Caco-2 (cell line): ENCODE results near the gene MRS2. TPM values are rescaled to one million over a fixed set of nuclear protein-coding genes. Genes with fewer than 3 reads are reported as not detected.

ENCODE experiments used
- Bru-seq: library from RNA; stranded (reverse); fragments of 400-500 nt; gene quantifications from one replicate; lab custom pipeline; 2021; lab: Mats Ljungman, UMichigan
- BruChase-seq, 2 experiments: library from RNA; stranded (reverse); fragments of 400-500 nt; gene quantifications; one replicate each; lab custom pipeline; 2021; lab: Mats Ljungman, UMichigan
- BruUV-seq: library from RNA; stranded (reverse); fragments of 400-500 nt; replicated peaks from 2 replicates; lab custom pipeline; 2021; lab: Mats Ljungman, UMichigan
- CTCF ChIA-PET: fragments of 300-600 bp; sonication (Branson Sonifier 250); formaldehyde crosslinking; loops from one replicate; lab custom pipeline; 2022; ENCODE audit warnings: antibody characterized with exemption; lab: Charles Lee
- POLR2A ChIA-PET: fragments of 300-600 bp; sonication (Branson Sonifier 250); formaldehyde crosslinking; loops from one replicate; lab custom pipeline; 2022; ENCODE audit warnings: antibody characterized with exemption; lab: Charles Lee
- DNase-seq, 2 experiments: peaks; one replicate each; pipeline versions ENCODE4 v3.0.0 to v3.0.0-alpha.2; 2020 to 2022
- H3K27me3 ChIP-seq: replicated peaks from 2 replicates; pipeline ENCODE4 v1.6.0; 2011; ENCODE audit warnings: low read length; ENCODE audit not compliant: control insufficient read depth, insufficient read depth
- H3K36me3 ChIP-seq: 2 replicates; pipeline ENCODE4 v1.5.1; 2011; ENCODE audit warnings: low read length; ENCODE audit not compliant: control insufficient read depth, insufficient read depth
- H3K4me1 ChIP-seq: fragments of 250-450 bp; sonication (Bioruptor Pico); 2 replicates; pipeline ENCODE4 v1.5.1; 2020; ENCODE audit warnings: mild to moderate bottlenecking
- H3K4me3 ChIP-seq: 2 replicates; pipeline ENCODE4 v1.5.1; 2011; ENCODE audit warnings: low read depth, mild to moderate bottlenecking, control low read depth, low read length
- H3K9me3 ChIP-seq: fragments of 250-450 bp; sonication (Bioruptor Pico); 2 replicates; pipeline ENCODE4 v1.5.1; 2020; ENCODE audit warnings: mild to moderate bottlenecking, moderate library complexity
- H3K27ac Mint-ChIP-seq: one replicate; pipeline ENCODE4 v1.8.0; 2022; ENCODE audit warnings: mixed read lengths; ENCODE audit not compliant: unreplicated experiment
- H3K27me3 Mint-ChIP-seq: one replicate; pipeline ENCODE4 v1.8.0; 2022; ENCODE audit warnings: mixed read lengths; ENCODE audit not compliant: insufficient read depth, unreplicated experiment
- H3K36me3 Mint-ChIP-seq: one replicate; pipeline ENCODE4 v1.8.0; 2022; ENCODE audit warnings: mild to moderate bottlenecking, mixed read lengths; ENCODE audit not compliant: insufficient read depth, unreplicated experiment
- H3K4me1 Mint-ChIP-seq: one replicate; pipeline ENCODE4 v1.8.0; 2022; ENCODE audit warnings: low read depth, mixed read lengths; ENCODE audit not compliant: unreplicated experiment
- H3K4me3 Mint-ChIP-seq: one replicate; pipeline ENCODE4 v1.8.0; 2022; ENCODE audit warnings: mild to moderate bottlenecking, moderate library complexity, mixed read lengths; ENCODE audit not compliant: unreplicated experiment
- H3K9me3 Mint-ChIP-seq: one replicate; pipeline ENCODE4 v1.8.0; 2022; ENCODE audit warnings: mixed read lengths; ENCODE audit not compliant: unreplicated experiment
- intact Hi-C: fragments of 100-400 bp; cut with micrococcal nuclease; formaldehyde crosslinking; loops from one replicate; pipeline ENCODE4 v1.10.0; 2022; ENCODE audit not compliant: unreplicated experiment
- long read RNA-seq: library from polyadenylated mRNA; stranded (forward); transcript quantifications from one replicate; pipeline ENCODE4 v2.0.0, GENCODE V29; 2022
- total RNA-seq: library from RNA; stranded (reverse); gene quantifications from 2 replicates; pipeline ENCODE4 v1.2.3, GENCODE V29; 2022
- TF ChIP-seq, protein P1 (sequence below), 2 experiments: fragments of 200-600 bp in 1 of 2; IDR thresholded peaks; 1 replicate in 1 of 2; 2 replicates in 1 of 2; pipeline versions ENCODE4 v1.5.1 to v1.8.0; 2011 to 2022; ENCODE audit warnings: antibody characterized with exemption in 1 of 2, control low read depth in 1 of 2, inconsistent platforms in 1 of 2, low read depth in 1 of 2, low read length in 1 of 2, mild to moderate bottlenecking in 1 of 2, moderate library complexity in 1 of 2; ENCODE audit not compliant: insufficient read depth in 1 of 2, severe bottlenecking in 1 of 2, unreplicated experiment in 1 of 2

Gene MRS2, protein sequence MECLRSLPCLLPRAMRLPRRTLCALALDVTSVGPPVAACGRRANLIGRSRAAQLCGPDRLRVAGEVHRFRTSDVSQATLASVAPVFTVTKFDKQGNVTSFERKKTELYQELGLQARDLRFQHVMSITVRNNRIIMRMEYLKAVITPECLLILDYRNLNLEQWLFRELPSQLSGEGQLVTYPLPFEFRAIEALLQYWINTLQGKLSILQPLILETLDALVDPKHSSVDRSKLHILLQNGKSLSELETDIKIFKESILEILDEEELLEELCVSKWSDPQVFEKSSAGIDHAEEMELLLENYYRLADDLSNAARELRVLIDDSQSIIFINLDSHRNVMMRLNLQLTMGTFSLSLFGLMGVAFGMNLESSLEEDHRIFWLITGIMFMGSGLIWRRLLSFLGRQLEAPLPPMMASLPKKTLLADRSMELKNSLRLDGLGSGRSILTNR
- total RNA-seq: 60.9 and 62.3 TPM in 2 replicates
- Bru-seq, nascent RNA: percentile 94 among the genes with signal in this experiment
- BruChase-seq, experiment 1, labeled RNA remaining after a 2-hour chase: percentile 92 among the genes with signal in this experiment
- percentile 94 among the genes with signal in this experiment for BruChase-seq, experiment 2, labeled RNA remaining after a 6-hour chase
- long read RNA-seq, transcript MRS2-203 (11 exons, 3,313 nt): major isoform, 161 of 190 reads
- long read RNA-seq, partial matches to known transcripts: 6 of 190 reads
- long read RNA-seq, other reads (novel, unspliced or antisense): 21 of 190 reads

DNA sequence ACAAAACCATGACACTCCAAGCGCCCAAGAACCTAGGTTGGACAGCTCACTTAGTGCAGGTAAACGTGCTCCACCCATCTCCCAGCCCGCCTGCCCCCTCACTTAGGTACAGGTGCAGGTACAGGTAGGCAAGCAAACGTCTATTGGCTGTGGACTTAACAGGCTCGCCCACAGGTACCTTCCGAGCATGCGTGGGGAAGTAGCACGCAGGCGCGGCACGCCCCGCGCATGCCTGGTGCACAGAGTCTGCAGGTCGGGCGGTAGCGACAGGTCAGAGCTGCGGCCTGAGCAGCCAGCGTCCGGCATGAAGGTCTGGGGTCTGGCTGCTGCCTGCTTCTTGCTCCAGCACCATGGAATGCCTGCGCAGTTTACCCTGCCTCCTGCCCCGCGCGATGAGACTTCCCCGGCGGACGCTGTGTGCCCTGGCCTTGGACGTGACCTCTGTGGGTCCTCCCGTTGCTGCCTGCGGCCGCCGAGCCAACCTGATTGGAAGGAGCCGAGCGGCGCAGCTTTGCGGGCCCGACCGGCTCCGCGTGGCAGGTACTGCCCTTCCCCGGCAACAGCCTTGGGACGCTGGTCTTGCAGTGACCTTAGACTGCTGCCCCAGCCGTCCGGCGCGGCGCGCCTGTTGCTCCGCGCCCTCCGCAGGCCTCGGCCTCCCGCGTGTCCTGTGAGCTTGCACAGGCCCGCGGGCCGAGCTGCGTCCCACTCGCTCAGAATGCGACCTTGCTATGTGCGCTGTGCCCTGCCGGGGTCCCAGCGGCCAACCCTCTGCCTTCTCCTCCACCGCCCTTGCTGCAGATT, at the start of gene MRS2:
MRS2 (plus strand) TSS at position 240 of the 804 bp plus-strand sequence; CDS start at position 351, 111 bp downstream.
- intact Hi-C loops: no loop called here
- Mint-ChIP-seq H3K4me1 (peaks cover 12% of the 10 kb centered on the region), H3K27ac (peak within 1 kb of the TSS; percentile 91), H3K4me3 (peak within 1 kb of the TSS; percentile 99), H3K9me3 (no peaks in the 10 kb centered on the region), H3K27me3 (no peaks in the 10 kb centered on the region), H3K36me3 (peaks cover 38% of the 10 kb centered on the region)
- CTCF ChIA-PET: interaction anchor here (1.2 to 2.2 kb wide), 2 partner anchors 43 to 119 kb away, joined by 5 to 6 read pairs; no protein-coding TSS in a partner anchor
- DNase-seq: peak; percentile 95 to 96
- POLR2A ChIA-PET: interaction anchor here (0.5 to 1.2 kb wide), 4 partner anchors 27 to 89 kb away, joined by 3 to 5 read pairs (median 3); no protein-coding TSS in a partner anchor
- Histone ChIP-seq H3K36me3 (peaks cover 2% of the 10 kb centered on the region), H3K9me3 (no peaks in the 10 kb centered on the region), H3K27me3 (no peaks in the 10 kb centered on the region), H3K4me1 (peaks cover 33% of the 10 kb centered on the region), H3K4me3 (peak within 1 kb of the TSS; percentile 64)
- TF ChIP-seq, protein P1, sequence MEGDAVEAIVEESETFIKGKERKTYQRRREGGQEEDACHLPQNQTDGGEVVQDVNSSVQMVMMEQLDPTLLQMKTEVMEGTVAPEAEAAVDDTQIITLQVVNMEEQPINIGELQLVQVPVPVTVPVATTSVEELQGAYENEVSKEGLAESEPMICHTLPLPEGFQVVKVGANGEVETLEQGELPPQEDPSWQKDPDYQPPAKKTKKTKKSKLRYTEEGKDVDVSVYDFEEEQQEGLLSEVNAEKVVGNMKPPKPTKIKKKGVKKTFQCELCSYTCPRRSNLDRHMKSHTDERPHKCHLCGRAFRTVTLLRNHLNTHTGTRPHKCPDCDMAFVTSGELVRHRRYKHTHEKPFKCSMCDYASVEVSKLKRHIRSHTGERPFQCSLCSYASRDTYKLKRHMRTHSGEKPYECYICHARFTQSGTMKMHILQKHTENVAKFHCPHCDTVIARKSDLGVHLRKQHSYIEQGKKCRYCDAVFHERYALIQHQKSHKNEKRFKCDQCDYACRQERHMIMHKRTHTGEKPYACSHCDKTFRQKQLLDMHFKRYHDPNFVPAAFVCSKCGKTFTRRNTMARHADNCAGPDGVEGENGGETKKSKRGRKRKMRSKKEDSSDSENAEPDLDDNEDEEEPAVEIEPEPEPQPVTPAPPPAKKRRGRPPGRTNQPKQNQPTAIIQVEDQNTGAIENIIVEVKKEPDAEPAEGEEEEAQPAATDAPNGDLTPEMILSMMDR (IDR thresholded peaks at IDR 0.05; ENCODE audit: insufficient read depth in 1 of 2, low read depth in 1 of 2, low read length in 1 of 2, severe bottlenecking in 1 of 2, unreplicated experiment in 1 of 2): no peak
- no TSS peak for BruUV-seq

DNA sequence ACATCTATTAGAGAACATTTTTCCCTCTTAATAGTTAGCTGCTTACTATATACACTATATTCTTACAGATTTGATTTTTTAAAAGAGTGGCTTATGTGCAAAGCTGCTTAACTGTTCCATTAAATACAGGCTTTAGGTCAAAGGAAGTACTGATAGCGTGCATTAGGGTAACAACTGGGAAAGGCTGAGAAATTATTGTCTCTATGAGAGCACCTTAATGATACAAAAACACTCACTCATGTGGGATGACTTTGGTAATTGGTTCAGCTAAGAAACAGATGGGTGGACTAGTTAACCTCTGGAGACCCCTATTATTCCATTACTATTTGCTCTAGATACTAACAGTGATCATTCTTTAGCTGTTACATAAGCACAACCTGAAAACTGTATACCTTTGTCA, 48.9 kb upstream of the MRS2 start:
- Mint-ChIP-seq H3K9me3 (no peaks in the 10 kb centered on the region), H3K27me3 (no peaks in the 10 kb centered on the region), H3K36me3 (peaks cover 94% of the 10 kb centered on the region), H3K4me3 (peak overlapping the region; percentile 89), H3K27ac (no peak overlapping the region), H3K4me1 (peaks cover 32% of the 10 kb centered on the region)
- no TSS peak for BruUV-seq
- ChIA-PET POLR2A (no interaction called here), CTCF (no interaction called here)
- Histone ChIP-seq H3K27me3 (no peaks in the 10 kb centered on the region), H3K4me1 (peaks cover 11% of the 10 kb centered on the region; the same call in 1 of the 2 replicates), H3K36me3 (no peaks in the 10 kb centered on the region; the same call in 1 of the 2 replicates), H3K4me3 (peak overlapping the region; percentile 21), H3K9me3 (no peaks in the 10 kb centered on the region)
- no peak for DNase-seq
- TF ChIP-seq, protein P1 (IDR thresholded peaks at IDR 0.05; ENCODE audit: insufficient read depth in 1 of 2, low read depth in 1 of 2, low read length in 1 of 2, severe bottlenecking in 1 of 2, unreplicated experiment in 1 of 2): no peak
- intact Hi-C loops: no loop called here
